SU-DHL-6 (cell line): ENCODE measurements around the gene LRRC49.

ENCODE experiments used
- EZH2phosphoT487 ChIP-seq: fragments of 200-600 bp; sonication (generic), shearing (Covaris generic); conservative IDR thresholded peaks from 2 replicates; pipeline ENCODE4 v1.6.1; 2018; ENCODE audit warnings: mild to moderate bottlenecking, antibody characterized with exemption, low read length, moderate library complexity, mixed read lengths
- TF ChIP-seq, protein P1 (sequence below): fragments of 200-600 bp; sonication (generic); IDR thresholded peaks from one replicate; pipeline ENCODE4 v1.5.1; 2017; ENCODE audit warnings: antibody characterized with exemption, mild to moderate bottlenecking, low read length, moderate library complexity; ENCODE audit not compliant: insufficient read depth, poor library complexity, severe bottlenecking

DNA sequence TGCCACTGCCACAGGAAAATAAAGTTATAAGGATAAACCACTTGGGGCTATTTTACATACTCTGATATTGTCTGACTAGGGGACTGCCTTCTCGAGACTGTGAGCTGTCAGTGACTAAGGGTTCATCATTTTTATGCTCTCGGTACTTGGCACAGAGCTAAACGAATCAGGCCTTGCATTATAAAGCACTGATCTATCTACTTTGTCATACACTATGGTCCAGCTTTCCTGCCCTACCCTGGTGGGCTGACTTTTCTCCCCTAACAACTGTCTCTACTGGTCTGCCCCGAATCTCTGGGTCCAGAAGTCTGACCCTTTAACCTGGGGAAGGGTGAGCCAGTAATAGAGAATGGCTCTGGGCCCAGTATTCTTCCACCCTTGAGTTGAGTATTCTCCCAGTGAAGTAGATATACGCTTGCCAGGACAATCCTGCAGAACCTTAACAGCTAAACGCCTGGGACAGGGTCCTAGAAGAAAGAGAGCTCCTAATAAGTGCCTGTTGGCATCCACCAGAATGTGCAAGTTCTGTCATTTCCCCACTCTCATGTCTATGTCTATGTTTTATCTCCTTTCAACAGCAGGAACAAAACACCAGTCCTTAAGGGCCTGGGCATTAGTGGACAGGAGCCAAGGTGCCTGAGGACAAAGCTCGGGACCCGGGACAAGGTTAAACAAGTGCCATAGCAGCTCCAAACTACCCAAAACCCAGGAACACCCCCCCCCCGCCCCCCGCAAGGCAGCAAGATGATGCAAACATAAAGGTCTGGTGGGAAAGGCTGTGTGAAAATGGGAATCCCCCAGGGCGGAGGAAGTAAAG lies 39.9 kb upstream of the LRRC49 start:
- TF ChIP-seq, protein P1, sequence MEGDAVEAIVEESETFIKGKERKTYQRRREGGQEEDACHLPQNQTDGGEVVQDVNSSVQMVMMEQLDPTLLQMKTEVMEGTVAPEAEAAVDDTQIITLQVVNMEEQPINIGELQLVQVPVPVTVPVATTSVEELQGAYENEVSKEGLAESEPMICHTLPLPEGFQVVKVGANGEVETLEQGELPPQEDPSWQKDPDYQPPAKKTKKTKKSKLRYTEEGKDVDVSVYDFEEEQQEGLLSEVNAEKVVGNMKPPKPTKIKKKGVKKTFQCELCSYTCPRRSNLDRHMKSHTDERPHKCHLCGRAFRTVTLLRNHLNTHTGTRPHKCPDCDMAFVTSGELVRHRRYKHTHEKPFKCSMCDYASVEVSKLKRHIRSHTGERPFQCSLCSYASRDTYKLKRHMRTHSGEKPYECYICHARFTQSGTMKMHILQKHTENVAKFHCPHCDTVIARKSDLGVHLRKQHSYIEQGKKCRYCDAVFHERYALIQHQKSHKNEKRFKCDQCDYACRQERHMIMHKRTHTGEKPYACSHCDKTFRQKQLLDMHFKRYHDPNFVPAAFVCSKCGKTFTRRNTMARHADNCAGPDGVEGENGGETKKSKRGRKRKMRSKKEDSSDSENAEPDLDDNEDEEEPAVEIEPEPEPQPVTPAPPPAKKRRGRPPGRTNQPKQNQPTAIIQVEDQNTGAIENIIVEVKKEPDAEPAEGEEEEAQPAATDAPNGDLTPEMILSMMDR: no peak
- no peak for TF ChIP-seq EZH2phosphoT487
